Superior temporal gyrus (tissue), 1 donor: Measurements from ENCODE around the gene RBBP8NL.

Experiments
- DNase-seq: peaks from one replicate; pipeline ENCODE4 v3.0.0-alpha.2; 2016; ENCODE audit errors: extremely low spot score

The RBBP8NL gene

DNA sequence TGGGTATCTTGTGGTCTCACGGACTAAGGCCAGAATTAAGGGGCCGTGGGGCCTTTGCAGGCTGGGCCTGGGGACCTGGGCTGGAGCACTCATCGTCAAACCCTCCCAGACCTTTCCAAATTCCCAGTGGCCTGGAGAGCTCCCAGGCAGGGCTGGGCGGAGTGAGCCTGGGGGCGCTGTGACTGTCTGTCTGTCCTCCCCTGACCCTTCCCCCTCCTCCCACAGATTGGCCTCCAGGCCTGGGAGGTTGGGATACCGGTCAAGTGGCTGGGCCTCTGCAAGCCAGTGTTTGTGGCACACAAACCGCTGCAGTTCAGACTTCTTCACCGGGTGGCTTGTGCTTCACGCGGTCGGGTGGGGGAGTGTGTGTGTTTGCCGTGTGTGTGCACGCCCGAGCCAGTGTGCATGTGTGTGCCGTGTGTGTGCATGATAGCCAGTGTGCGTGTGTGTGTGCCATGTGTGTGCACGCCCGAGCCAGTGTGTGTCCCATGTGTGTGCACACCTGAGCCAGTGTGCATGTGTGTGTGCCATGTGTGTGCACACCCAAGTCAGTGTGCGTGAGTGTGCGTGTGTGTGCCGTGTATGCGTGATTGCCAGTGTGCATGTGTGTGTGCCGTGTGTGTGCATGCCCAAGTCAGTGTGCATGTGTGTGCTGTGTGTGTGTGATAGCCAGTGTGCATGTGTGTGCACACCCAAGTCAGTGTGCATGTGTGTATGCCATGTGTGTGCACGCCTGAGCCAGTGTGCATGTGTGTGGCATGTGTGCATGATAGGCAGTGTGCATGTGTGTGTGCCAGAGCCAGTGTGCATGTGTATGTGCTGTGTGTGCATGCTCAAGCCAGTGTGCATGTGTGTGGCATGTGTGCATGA, 6.3 kb downstream of the RBBP8NL start:
- no peak for DNase-seq

DNA sequence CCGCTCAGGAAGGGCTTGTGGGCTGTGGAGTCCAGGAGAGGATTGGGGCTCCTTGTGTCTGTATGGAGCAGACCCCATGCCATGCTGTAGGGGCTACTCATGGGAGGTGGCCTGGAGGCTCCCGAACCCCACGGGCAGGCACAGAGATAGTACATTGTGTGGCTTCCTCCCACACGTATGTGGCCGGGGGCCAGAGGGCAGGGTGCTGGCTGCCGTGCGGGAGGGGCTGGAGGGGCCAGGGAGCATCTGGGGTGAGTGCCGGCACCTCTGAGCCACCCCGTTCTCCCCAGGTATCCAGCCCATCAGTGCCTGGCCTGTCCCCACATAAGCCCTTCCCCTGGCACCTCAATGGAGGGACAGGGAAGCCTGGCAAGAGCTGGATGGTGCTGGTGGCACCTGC, 7.6 kb downstream of the RBBP8NL start:
- DNase-seq: no peak

DNA sequence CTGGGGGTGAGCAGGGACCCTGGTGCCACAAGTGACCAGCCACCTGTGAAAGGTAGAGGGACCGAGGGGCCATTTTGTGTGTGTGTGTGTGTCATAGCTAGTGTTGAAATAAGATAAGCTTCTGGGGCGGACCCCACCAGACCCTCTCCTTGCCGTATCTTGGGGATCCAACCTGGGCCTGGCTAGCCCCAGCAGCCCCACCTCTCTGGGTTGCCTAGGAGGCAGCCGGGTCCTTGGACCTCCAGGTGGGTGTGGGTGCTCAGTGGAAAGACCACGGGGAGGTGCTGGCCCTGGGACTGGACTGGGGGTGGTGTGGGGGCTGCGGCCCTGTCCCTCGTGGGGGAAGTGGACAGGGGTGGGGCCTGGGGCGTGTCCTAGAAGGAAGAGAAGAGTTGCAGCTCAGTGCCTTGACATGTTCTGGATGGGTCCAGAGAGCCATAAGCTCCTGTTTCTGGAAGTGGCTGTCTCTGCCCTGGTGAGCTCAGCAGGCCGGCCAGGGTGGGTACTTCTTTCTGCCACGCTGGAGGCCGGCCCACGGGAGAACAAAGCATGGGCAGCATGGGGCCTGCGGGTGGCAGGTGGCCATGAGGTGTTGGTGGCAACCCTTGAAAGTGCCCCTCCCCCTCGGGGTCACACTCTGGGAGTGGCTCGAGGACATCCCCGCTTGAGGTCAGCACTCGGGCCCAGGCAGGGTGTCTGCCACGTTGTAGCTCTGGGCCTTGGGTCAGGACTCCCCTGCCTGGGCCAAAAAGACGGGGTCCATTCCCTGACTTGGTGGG, 8.4 kb downstream of the RBBP8NL start:
- no peak for DNase-seq

DNA sequence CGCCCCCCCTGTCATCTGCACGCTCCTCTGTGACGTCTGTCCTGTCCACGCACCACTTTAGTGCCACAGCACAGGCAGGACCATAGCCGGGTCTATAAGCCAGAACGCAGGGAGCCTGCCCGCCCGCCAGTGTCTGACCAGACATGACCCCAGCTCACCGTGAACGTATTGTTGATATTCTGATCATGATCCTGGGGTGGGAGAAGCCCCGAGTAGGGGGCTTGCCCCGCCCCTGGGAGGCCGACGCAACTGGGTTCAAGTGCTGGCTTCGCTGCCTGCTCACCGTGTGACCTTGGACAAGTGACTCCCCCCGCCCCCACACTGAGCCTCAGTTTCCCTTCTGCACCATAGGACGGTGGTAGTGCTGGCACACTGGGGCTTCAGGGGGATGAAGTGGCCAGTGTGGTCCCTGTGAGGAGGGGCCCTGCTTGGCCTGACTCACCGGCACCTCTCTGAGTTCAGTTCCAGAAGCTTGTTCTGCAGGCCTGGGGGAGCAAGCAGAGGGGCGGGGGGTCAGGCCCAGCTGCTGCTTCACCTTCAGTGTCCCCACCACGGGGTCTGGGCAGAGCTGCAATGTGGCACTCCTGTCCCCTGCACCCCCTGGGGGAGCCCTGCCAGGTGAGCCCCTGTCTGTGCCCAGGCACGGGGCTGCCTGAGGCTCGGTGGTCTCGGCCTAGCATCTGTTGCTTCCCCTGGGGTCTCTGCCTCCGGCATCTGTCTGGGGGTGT, 9.2 kb downstream of the RBBP8NL start:
- DNase-seq: no peak

DNA sequence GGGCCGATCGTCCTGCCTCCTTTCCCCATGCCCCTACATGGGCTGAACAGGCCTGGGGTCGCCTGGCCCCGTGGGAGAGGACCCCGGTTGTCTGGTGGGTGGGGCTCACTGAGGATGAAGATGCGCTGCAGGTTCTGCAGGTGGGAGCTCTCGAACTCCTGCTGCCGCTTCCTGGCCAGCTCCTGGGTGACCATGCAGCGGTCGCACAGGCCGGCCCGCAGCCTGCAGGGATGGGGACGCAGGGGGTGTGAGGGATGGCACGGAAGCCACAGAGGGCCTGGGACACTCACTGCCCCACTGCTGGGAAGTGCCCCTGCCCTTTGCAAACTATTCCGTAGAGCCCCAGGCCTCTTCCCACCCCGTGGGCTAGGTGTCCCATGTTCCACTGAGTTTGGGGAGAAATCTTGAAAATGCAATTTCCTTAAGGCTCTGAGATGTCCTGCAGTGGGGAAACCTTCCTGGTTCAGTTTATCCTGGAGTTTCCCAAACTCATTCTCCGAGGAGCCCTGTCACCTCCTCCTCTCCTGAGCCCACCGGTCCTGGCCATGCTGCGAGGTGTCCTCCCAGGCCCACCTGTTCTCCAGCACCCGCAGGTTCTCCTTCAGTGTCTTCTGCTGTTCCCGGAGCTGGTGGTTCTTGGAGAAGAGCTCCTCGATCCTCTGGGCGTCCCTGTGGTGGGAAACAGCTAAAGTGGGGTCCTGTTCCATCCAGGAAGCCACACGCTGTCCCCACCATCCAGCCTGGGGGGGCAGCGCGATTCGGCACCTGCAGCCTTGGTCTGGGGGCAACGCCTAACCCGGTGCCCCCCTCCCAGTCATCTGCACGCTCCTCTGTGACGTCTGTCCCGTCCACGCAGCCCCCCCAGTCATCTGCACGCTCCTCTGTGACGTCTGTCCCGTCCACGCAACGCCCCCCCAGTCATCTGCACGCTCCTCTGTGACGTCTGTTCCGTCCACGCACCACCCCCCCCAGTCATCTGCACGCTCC, 10.4 kb downstream of the RBBP8NL start:
- no peak for DNase-seq

DNA sequence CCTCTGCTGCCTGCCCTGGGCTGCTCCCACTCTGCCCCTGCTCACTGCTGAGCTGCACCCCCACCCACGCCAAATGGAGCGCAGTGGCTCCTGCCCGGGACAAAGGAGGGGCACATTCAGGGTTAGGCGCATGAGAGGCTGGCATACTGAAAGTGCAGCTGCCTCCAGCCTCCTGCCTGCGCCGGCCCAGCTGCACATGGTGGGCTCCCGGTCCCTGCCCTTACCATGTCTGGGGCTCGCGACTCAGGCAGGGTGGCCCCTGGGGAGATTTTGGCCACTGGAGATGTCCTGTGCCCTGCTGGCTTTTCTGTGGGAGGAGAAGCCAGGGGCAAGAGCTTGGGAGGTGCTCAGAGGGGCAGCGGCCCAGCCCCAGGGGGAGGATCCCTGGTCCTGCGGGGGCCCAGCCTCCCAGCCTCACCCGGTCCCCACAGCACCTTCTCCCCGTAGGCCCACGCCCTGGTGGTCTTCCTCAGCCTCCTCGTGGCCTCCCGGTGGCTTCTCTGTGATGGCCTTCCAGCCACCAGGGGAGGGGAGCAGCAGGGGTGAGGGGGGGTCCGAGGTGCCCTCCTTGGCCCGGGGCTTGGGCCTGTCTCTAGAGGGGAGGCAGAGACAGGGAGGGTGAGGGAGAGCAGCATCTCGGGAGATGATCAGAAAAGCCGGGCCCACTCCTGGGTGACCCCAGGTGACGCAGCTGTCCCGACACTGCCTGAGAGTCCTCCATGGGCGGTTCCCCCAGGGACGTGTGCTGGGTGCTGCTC, 11.8 kb downstream of the RBBP8NL start:
- no peak for DNase-seq

DNA sequence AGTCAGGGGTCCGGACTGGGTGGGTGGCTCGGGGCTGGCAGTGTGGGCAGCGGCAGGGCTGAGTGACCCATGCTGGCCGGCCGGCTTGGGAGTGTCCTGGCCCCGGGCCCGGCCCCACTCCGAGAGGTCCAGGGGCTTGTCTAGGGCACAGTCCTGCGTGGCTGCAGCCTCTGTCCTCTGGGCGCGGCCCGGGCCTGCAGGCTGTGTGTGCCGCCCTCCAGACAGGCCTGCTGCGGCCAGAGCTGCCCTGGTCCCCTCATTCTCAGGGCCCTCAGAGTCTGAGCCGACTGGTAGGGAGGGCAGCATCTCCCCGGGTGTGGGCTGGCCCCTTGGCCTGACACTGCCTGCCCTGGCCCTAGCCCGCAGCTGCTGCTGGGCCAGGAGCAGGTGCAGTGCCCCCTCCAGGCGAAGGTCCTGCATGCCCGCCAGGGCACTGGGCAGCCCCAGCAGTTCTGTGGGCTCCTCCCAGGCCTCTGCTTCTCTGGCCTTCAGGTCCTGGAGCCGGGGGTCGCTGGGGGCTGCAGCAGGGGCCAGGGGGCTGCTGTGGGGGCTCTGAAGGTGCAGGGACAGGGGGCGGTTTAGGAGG, 13.3 kb downstream of the RBBP8NL start:
- DNase-seq: no peak

DNA sequence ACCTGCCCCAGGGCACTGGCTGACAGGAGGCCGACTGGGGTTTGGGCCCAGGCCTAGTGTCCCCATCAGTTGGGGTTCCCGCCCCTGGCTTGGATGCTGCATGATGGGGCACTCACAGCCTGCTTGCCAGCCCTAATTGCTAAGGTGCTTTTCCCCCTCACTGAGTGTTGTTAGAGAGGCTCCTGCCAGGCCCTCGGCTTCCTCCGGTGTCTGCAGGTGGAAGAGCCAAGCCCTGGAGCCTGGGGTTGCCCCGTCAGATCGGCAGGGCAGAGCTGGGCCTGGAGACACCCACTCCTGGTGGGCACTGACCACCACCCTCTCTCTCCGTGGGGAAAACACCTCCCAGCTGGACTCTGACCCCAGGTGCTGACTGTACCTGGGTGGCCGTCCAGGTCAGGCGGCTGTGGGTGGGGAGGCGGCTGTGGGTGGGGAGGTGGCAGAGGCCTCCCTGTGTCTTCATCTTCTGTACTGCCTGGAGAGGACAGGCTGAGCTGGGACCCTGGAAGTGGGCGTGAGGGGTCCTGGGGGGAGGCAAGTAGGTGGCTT, 14.2 kb downstream of the RBBP8NL start:
- DNase-seq: no peak

DNA sequence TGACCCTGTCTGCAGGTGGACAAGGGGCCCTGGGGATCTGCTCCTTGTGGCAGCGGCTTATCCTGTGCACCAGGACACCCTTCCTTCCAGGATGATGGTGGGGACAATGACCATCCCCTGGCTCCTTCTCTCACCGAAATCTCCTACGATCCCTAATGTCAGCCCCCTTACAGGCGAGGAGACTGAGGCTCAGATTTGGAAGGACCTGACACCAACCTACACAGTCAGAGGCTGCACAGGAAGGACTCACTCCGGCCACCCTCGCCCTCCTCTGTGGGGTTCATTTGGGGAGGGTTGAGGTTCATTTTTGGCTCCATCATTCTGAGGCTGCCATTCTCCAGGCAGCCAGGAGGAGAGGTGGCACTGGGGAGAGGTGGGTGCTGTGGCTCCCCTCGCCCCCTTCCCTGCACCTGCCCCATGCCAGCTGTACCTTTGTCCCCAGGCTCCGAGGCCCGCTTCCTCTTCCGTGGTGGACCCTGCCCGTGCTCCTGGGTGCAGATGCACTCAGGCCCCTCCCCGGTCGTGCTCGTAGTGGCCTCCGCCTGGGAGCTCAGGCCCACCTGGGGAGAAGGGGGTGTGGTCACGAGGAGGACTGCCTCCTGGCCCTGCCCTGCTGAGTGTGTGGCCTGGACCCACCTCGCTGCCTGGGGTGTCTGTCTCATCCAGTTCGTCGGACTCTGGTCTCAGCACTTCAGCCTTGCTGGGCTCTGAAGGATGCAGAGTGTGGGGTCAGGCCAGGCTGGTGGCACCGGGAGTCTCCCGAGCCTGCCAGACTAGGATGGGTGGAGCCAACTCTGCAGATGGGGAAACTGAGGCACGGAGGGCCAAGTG, 14.9 kb downstream of the RBBP8NL start:
- DNase-seq: no peak

DNA sequence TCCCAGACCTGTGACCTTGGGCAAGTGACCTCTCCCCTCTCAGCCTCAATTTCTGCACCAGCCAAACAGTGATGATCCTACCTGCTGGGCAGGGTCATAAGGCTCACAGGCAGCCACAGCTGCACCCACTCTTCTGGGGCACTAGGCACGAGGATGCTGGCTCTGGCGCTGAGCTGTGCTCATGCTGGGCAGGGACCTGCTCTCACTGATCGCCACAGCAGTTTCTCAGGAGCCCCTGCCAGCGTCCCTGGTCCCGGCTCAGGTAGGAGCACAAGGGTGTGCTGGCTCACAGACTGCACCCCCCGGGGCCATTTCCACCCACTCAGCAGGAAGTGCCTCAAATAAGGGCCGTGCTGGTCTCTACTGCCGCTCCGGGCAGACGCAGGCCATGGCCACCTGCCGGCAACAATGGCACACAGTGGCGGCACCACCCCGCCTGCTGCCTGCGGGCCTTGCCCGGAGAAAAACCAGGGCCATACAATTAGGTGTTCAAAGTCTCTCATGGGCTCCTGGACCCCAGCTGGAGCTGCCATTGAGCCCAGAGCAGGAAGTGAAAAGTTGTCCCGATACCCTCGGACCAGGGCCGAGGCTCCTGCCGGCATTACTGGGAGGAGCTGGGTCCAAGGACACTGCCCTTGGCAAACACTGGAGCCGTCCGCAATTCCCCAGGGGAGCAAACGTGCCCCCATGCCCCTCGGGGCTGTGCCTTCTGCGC, 15.7 kb downstream of the RBBP8NL start:
- DNase-seq: no peak

DNA sequence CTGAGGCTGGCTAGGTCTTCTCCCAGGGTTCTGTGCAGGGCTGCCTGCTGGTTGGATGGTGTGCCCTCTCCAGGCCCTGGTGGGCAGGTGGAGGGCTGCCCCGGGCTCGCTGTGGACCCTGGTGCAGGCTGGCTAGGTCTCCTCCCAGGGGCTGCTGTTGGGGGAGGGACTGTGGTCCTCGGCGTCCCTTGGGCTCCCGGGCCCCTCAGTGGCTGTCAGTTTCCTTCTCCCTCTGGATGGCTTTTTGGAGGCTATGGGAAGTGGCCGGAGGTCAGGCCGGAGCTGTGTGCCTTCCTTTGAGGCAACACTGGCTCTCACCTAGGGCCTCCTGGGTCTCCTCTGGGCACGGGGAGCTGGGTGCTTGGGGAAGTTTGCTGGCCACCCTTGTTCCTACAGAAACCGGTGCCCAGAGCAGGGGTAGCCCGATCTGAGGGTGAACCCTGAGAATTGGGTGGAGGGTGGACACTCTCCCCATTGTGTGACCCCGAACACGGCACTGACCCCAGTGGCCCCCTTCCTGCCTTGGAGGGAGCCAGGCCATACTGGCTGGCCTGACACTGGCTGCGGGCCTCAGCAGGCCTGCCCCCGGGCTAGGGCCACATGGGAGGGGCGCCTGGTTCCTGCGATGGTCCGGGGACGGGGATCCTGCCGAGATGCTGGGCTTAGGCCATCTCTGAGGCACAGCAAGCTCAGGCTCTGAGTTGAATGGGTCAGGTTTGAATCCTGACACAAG, 16.4 kb downstream of the RBBP8NL start:
- DNase-seq: no peak

DNA sequence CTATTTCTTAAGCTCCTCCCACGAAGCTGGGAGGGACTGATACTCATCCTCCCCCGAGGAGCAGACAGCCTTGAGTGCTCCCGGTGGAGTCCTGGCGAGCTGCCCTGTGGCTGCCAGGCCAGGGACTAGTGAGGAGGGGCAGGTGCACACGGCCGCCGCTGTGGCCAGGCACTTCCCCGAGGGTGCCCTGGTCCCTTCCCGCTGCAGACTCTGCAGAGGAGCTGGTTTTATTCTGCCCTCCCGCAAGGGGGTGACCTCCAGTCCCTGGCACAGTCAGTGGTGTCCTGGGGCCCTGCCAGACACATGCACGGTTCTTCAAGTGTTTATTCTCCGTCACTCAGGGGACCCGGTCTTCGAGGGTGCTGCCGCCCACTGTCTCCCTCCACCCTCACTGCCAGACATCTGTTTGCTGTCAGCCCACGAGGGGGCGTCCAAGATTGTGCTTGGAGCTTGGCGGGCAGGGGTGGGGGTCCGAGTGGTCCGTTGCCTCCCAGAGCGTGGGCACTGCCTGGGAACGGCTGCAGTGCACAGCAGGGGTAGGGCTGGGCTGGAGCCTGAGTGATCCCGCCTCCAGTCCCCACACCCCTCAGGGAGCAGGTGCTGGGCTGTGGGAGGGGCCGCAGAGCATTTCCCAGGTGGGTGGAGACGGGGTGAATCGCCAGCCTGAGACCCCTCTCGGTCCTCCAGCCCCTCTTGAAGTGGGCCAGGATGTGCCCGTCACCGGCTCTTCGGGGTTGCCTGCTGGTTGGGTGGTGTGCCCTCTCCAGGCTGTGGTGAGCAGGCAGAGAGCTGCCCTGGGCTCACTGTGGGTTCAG, 17.2 kb downstream of the RBBP8NL start:
- DNase-seq: no peak

DNA sequence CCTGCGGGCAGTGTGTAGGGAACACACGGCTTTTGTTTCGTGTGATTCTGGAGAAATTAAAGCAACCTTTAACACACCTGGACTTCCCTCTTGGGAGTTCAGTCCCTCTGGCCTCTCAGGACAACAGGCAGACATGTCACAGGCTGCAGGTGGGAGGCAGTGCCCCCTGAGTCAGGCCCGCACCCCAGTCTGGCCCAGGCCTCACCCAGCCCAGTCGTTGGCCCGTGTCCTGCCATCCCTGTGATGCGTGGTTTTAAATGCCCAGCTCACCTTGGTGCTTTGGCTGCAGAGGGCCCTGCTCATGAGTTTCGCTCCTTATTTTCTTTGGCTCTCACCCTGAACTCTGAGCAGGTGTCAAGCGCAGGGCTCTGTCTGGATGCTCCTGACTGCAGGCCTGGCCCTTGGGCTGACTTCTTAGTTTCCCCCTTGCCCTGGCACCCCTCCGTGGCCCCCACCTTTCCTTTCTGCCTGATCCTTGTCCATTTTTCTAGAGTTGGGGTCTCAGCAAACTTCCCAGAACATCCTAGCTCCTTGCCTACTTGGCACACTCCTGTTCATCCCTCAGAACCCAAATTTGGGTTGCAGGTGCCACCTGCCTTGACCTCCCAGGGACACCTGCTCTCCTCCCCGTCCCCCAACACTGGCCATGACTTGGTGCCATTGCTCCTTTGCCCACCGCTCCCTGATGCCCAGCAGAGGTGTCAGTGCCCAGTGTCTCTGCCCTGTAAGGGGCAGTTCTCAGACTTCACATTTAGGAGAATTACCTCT, 18.1 kb downstream of the RBBP8NL start:
- DNase-seq: no peak

DNA sequence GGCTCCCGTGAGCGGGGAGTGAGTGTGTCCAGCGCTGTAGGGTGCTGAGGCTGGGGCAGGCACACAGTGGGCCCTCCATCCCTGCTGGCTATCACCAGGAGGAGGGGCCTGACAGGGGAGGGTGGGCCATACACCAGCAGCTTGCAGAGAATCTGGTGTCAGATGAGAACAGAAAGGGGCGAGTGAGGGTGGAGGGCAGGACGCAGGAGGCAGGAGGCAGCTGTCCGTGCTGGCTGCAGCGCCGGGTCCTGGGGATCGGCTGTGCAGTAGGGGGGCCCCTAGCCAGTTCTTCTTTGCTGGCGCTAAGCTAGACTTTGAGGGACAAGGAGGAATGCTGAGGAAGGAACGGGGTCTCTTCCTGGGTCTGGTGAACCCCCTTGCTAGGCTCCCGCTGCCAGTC, 18.7 kb downstream of the RBBP8NL start:
- DNase-seq: no peak

DNA sequence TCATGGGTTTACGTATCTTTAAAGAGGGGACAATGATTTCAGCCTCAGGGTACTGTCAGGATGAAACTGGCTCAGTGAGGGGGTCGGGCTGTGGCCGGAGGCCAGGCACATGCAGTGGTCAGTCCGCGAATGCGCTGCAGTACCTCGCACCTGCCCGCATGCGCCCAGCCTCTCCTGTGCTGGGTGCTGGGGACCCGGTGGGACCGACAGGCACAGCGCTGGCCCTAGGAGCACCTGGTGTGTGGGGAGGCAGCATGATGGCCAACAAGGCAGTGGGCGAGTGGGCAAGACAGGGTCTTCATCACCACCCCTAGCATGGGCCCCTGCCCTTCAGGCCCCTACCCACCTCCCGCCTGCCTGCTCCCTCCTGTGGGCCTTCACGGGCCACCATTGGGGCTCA, 19.3 kb downstream of the RBBP8NL start:
- DNase-seq: no peak
